Heart right ventricle (tissue), 16 donors: ENCODE measurements around the gene GNG2. TPM values are rescaled to one million over a fixed set of nuclear protein-coding genes. Genes with fewer than 3 reads are reported as not detected.

Experiments
- ATAC-seq, 8 donors: fragments of 200-7000 bp; cut with Tn5 transposase; one replicate each; pipeline ENCODE4 v1.9.1; 2020; ENCODE audit warnings: mild to moderate bottlenecking in 8 of 8, moderate library complexity in 8 of 8, moderate number of reproducible peaks in 1 of 8
- DNase-seq, 2 donors: peaks; one replicate each; pipeline ENCODE4 v3.0.0-alpha.2; 2020
- H3K27ac ChIP-seq, 10 donors: fragments of 200-600 bp; sonication (generic) in 2 of 10; one replicate each; pipeline versions ENCODE4 v1.5.0 to v1.8.0; 2020 to 2022; ENCODE audit warnings: mild to moderate bottlenecking in 3 of 10
- H3K27me3 ChIP-seq, 7 donors: fragments of 200-600 bp; one replicate each; pipeline ENCODE4 v1.8.0; 2021 to 2022; ENCODE audit warnings: mild to moderate bottlenecking in 2 of 7
- H3K36me3 ChIP-seq, 9 donors: fragments of 200-600 bp; sonication (generic) in 1 of 9; one replicate each; pipeline versions ENCODE4 v1.5.0 to v1.8.0; 2020 to 2022; ENCODE audit warnings: mild to moderate bottlenecking in 2 of 9
- H3K4me1 ChIP-seq, 9 donors: fragments of 200-600 bp; sonication (generic) in 1 of 9; one replicate each; pipeline versions ENCODE4 v1.5.0 to v1.8.0; 2020 to 2022; ENCODE audit warnings: mild to moderate bottlenecking in 4 of 9
- H3K4me3 ChIP-seq, 10 donors: fragments of 200-600 bp; sonication (generic) in 2 of 10; one replicate each; pipeline versions ENCODE4 v1.5.0 to v1.8.0; 2020 to 2022; ENCODE audit warnings: mild to moderate bottlenecking in 7 of 10, moderate library complexity in 2 of 10
- H3K9me3 ChIP-seq, 11 donors: fragments of 200-600 bp in 10 of 11; sonication (generic) in 2 of 11; one replicate each; pipeline versions ENCODE4 v1.5.0 to v1.8.0; 2013 to 2022; ENCODE audit warnings: mild to moderate bottlenecking in 2 of 11, control low read depth in 1 of 11, moderate library complexity in 1 of 11
- WGBS, 2 donors: extraction: QIAGEN DNeasy Blood & Tissue Kit; methylation state at CpG; one replicate each; pipeline ENCODE4 v1.1.7; 2013; ENCODE audit warnings: inconsistent platforms in 1 of 2; 5-methylcytosine and 5-hydroxymethylcytosine counted together
- intact Hi-C, 10 donors: fragments of 100-400 bp; cut with DNase I; formaldehyde crosslinking; loops; one replicate each; pipeline versions ENCODE4 v1.11.1 to v1.14.2; 2022
- polyA plus RNA-seq, 2 donors: library from polyadenylated mRNA; stranded (reverse); fragments of 200-250 nt; gene quantifications; one replicate each; pipeline ENCODE4 v1.2.3, GENCODE V29; 2013
- total RNA-seq, 10 donors: library from RNA; stranded (reverse); fragmentation: NEBNext Ultra II Directional in 3 of 10; extraction: Animal tissue kit (Norgen Biotek cat#: 25700) in 3 of 10; gene quantifications; one replicate each; pipeline versions ENCODE4 v1.2.1 to v1.2.4, GENCODE V29; 2021 to 2023
- TF ChIP-seq, protein P1 (sequence below), 9 donors: fragments of 200-600 bp; sonication (generic) in 2 of 9; IDR thresholded peaks; one replicate each; pipeline versions ENCODE4 v1.5.0 to v1.8.0; 2021 to 2022; ENCODE audit warnings: antibody characterized with exemption in 9 of 9, mild to moderate bottlenecking in 5 of 9, moderate library complexity in 1 of 9
- donor health status: Arrhythmogenic right ventricular cardiomyopathy.
- donor health status: ischemic (EF 13 %, LVEDD 7.1; RV severe dilation, severe dysfunction).
- donor health status: healthy with polysubstance abuse.
- donor health status: DM: no; HTN: yes; CAD: no.
- donor health status: DM: no; HTN: no; CAD: no.
- donor health status: ischemic (EF 25% LVEDD 6.9; RV normal size, moderate dysfunction).
- donor health status: ischemic (EF 25% LVEDD 5.7; RV mildly dilated, moderate dysfunction).
- donor health status: healthy.
- donor health status: DM: yes; HTN: yes; CAD: no.
- donor health status: Ischemic cardiomyopathy.
- donor health status: ischemic (EF 35%, LVEDD 5.7; RV mildly dilated, moderate dysfunction).
- donor health status: nonischemic (EF 11% LVEDD 7.7; RV severe dilation, severe dysfunction).
- donor health status: DM: yes; HTN: yes; CAD: no.
- donor health status: PGD.
- donor health status: ischemic (EF 29% LVEDD 5.4; RV normal size, mild dysfunction).
- donor health status: nonischemic (EF 23%, LVEDD 6.1; RV moderate dilation, normal function).

The GNG2 gene
- total and polyA plus RNA-seq, 12 donors = 3.6 to 20.6 (median 7.2) TPM

DNA sequence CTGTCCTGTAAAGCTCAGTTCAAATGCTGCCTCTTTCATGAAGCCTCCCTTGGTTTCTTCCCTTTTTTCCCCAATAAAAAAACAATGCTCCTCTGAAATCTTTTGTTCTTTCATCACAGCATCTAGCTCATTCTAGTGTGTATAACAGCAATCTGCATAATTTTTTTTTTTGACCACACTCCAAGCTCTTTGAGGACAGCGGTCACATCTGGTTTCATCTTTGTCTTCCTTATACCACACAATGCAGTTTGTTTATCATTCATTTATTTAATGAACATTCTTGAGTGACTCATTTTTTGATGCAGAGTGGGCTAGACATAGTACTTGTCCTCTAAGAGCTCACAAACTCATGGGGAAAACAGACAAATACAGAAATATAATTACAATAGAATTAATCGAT lies 7.3 kb downstream of the GNG2 start:
- ATAC-seq (no peak), DNase-seq (no peak)
- no peaks in the 10 kb centered on the region for H3K36me3 ChIP-seq
- H3K4me1 ChIP-seq = peaks cover 0 to 85% (median 5%) of the 10 kb centered on the region in 9 donors
- H3K27ac ChIP-seq = no peak overlapping the region
- WGBS, 2 donors = 92 to 93% methylated on average over 2 of the region's 2 CpGs
- intact Hi-C loops = loop anchor here in 6 of 10 donors (10.0 kb wide), 1 partner anchor 107 kb away; no protein-coding TSS in a partner anchor
- H3K4me3 ChIP-seq = no peak overlapping the region
- H3K27me3 ChIP-seq = peaks cover 0 to 5% (median 0%) of the 10 kb centered on the region in 7 donors
- TF ChIP-seq, protein P1, sequence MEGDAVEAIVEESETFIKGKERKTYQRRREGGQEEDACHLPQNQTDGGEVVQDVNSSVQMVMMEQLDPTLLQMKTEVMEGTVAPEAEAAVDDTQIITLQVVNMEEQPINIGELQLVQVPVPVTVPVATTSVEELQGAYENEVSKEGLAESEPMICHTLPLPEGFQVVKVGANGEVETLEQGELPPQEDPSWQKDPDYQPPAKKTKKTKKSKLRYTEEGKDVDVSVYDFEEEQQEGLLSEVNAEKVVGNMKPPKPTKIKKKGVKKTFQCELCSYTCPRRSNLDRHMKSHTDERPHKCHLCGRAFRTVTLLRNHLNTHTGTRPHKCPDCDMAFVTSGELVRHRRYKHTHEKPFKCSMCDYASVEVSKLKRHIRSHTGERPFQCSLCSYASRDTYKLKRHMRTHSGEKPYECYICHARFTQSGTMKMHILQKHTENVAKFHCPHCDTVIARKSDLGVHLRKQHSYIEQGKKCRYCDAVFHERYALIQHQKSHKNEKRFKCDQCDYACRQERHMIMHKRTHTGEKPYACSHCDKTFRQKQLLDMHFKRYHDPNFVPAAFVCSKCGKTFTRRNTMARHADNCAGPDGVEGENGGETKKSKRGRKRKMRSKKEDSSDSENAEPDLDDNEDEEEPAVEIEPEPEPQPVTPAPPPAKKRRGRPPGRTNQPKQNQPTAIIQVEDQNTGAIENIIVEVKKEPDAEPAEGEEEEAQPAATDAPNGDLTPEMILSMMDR (IDR thresholded peaks at IDR 0.05) = no peak
- H3K9me3 ChIP-seq = no peaks in the 10 kb centered on the region

DNA sequence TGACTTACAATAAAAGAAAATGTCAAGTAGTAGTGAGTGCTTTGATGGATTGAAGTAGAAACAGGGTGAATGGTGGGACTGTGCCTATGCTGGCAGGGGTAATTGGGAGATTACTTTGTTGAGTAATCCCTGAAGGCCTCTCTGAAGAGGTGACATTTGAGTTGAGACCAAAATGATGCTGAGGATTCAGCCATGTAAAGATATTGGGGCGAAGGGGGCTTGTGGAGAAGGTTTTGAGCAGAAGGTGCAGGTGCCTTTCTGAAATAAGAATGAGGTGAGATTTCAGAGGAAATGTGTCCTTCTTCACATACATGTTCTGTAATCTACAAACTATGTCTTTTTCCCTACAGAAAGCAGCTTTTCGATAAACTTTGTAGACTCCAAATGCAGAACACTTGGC lies 8.0 kb downstream of the GNG2 start:
- no peak overlapping the region for H3K27ac ChIP-seq
- H3K27me3 ChIP-seq = peaks cover 0 to 5% (median 0%) of the 10 kb centered on the region in 7 donors
- H3K36me3 ChIP-seq = no peaks in the 10 kb centered on the region
- no peak overlapping the region for H3K4me3 ChIP-seq
- intact Hi-C loops = loop anchor here in 6 of 10 donors (10.0 kb wide), 1 partner anchor 106 kb away; no protein-coding TSS in a partner anchor
- TF ChIP-seq, protein P1 (IDR thresholded peaks at IDR 0.05) = no peak
- DNase-seq = no peak
- H3K4me1 ChIP-seq = peaks cover 0 to 85% (median 12%) of the 10 kb centered on the region in 9 donors
- ATAC-seq = no peak
- no peaks in the 10 kb centered on the region for H3K9me3 ChIP-seq
- WGBS, 2 donors = 92 to 95% methylated on average over 2 of the region's 2 CpGs

DNA sequence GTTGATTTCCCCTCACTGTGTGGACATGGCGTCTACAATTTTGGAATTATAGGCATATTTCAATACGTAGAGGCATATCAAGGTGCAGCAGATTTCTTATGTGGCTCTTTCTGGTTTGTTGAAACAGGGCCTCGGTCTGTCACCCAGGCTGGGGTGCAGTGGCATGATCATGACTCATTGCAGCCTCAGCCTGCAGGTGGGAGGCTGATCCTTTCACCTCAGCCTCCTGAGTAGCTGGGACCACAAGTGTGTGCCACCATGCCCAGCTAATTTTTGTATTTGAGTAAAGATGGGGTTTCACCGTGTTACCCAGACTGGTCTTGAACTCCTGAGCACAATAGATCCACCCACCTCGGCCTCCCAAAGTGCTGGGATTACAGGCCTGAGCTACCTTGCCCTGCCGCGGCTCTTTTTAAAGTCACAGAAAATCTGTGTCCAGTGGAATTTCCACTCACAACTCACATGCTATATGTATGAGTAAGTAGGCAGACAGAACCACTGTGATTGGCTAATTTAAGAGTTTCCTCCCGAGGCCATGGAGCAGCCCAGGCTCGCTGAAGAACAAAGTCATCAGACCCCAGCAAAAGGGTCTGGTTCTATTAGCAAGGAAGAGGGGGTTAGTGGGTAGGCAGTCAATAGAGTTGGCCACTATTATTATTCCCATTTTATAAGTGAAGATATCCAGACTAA lies 9.1 kb downstream of the GNG2 start:
- intact Hi-C loops = loop anchor here in 6 of 10 donors (5.0 to 10.0 kb wide), 2 partner anchors 48 to 105 kb away; no protein-coding TSS in a partner anchor
- Histone ChIP-seq H3K27ac (no peak overlapping the region), H3K4me1 (peaks cover 0 to 83% (median 16%) of the 10 kb centered on the region in 9 donors), H3K9me3 (no peaks in the 10 kb centered on the region), H3K36me3 (no peaks in the 10 kb centered on the region), H3K4me3 (no peak overlapping the region), H3K27me3 (peaks cover 0 to 5% (median 0%) of the 10 kb centered on the region in 7 donors)
- WGBS, 2 donors = 84 to 88% methylated on average over 9 of the region's 9 CpGs
- TF ChIP-seq, protein P1 (IDR thresholded peaks at IDR 0.05) = no peak
- ATAC-seq (no peak), DNase-seq (no peak)

DNA sequence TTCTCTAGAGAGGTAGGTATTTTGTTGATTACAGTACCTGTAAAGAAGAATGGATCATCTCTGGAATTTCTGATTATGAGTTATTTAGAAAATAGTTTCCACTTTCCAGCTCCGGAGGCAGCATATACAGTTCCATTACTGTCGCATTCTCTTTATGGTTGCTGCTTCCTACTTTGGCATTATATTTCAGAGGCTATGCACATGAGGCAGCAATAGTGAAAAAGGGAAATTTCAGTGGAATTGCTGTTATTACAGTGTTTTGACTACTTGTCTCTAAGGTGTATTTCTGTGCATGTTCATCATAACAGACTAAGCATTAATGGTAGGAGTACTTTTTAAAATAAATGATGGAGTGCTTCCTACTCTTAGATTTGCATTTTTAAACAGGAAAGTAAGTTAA lies 10.2 kb downstream of the GNG2 start:
- Histone ChIP-seq H3K9me3 (no peaks in the 10 kb centered on the region), H3K27ac (no peak overlapping the region), H3K27me3 (no peaks in the 10 kb centered on the region), H3K36me3 (no peaks in the 10 kb centered on the region), H3K4me1 (peaks cover 0 to 73% (median 13%) of the 10 kb centered on the region in 9 donors), H3K4me3 (no peak overlapping the region)
- no peak for ATAC-seq
- TF ChIP-seq, protein P1 (IDR thresholded peaks at IDR 0.05) = no peak
- intact Hi-C loops = loop anchor here in 1 of 10 donors (5.0 kb wide), 1 partner anchor 47 kb away; no protein-coding TSS in a partner anchor
- no peak for DNase-seq
- 85 to 89% methylated on average over 2 of the region's 2 CpGs for WGBS, 2 donors
